Tibial nerve (tissue), 4 donors: ENCODE data around the gene OXER1.

Source experiments
- CTCF ChIP-seq, 5 experiments: fragments of 200-600 bp in 3 of 5; fragments of 450-650 bp in 2 of 5; sonication (generic) in 3 of 5; IDR thresholded peaks; one replicate each; pipeline ENCODE4 v1.5.1; 2016 to 2019; ENCODE audit warnings: antibody characterized with exemption in 5 of 5, mild to moderate bottlenecking in 3 of 5, moderate library complexity in 2 of 5
- EP300 ChIP-seq, 2 donors: sonication (generic); formaldehyde crosslinking; IDR thresholded peaks; one replicate each; pipeline ENCODE4 v1.6.1; 2017; ENCODE audit warnings: antibody characterized with exemption in 2 of 2, mild to moderate bottlenecking in 1 of 2
- POLR2A ChIP-seq, 2 donors: fragments of 450-650 bp; IDR thresholded peaks; one replicate each; pipeline ENCODE4 v1.6.1; 2017; ENCODE audit warnings: antibody characterized with exemption in 2 of 2, mild to moderate bottlenecking in 2 of 2, moderate library complexity in 2 of 2

GRCh38 chr2:42809131-42809818, 45.3 kb upstream of the OXER1 start:
- TF ChIP-seq CTCF (IDR thresholded peaks at IDR 0.05) (no peak), POLR2A (IDR thresholded peaks at IDR 0.05) (no peak), EP300 (IDR thresholded peaks at IDR 0.05) (no peak)
